Measurements from ENCODE around the gene ATN1.

GRCh38 chr12:6919588-6919987 lies 8.2 kb upstream of the ATN1 start:
- TF ChIP-seq CTCF (IDR thresholded peaks at IDR 0.05) = no peak
- no peak for TF ChIP-seq EZH2 (IDR thresholded peaks at IDR 0.05)
- TF ChIP-seq EZH2phosphoT487 (IDR thresholded peaks at IDR 0.05) = no peak

All from neural progenitor cell (in vitro differentiated cells).